ENCODE measurements around the gene PTPN1. TPM values are rescaled to one million over a fixed set of nuclear protein-coding genes. Genes with fewer than 3 reads are reported as not detected.

Gene PTPN1
- total and polyA plus RNA-seq, 10 of the 15 experiments (the other 5 are each of a cell fraction or from before 2014, with no cell fraction given), result 15.9 to 74.7 (median 43.9) TPM

GRCh38 chr20:50469176-50469723 lies 40.9 kb upstream of the PTPN1 start:
- POLR2A ChIA-PET, result no interaction called here
- SMC1A ChIA-PET (ENCODE audit: uncharacterized antibody, unreplicated experiment), result interaction anchor here (1.3 to 95.1 kb wide), 3 partner anchors 77 to 283 kb away, joined by 3 to 2799 read pairs (median 3); partner anchors contain the start of gene PTPN1
- in situ Hi-C loops (cut with MboI), result no loop called here
- DNase-seq (ENCODE audit: low read depth, low spot score) (no peak), FAIRE-seq (no peak), ATAC-seq (no peak)
- WGBS (ENCODE audit: insufficient coverage, insufficient replicate concordance, low lambda C conversion rate, missing lambda C conversion rate), result 72% methylated on average over 4 of the region's 4 CpGs
- Histone ChIP-seq H3K27me3 (replicated peaks in 1 of 2; ENCODE audit: control insufficient read depth in 2 of 2, insufficient read depth in 2 of 2, low read length in 1 of 2) (no peaks in the 10 kb centered on the region), H3K4me1 (ENCODE audit: control insufficient read depth, insufficient read depth, low read length) (peaks cover 9% of the 10 kb centered on the region), H3K36me3 (ENCODE audit: control insufficient read depth in 2 of 2, insufficient read depth in 2 of 2, low read length in 1 of 2) (no peaks in the 10 kb centered on the region), H3K27ac (ENCODE audit: control insufficient read depth, insufficient read depth) (no peak overlapping the region), H4K20me1 (ENCODE audit: control insufficient read depth, insufficient read depth) (no peaks in the 10 kb centered on the region), H3K9me3 (replicated peaks; ENCODE audit: control insufficient read depth, insufficient read depth, low read length) (no peaks in the 10 kb centered on the region), H3K79me2 (ENCODE audit: control insufficient read depth, insufficient read depth, low read length) (no peaks in the 10 kb centered on the region), H3K4me2 (ENCODE audit: control insufficient read depth, insufficient read depth) (no peak overlapping the region), H3K4me3 (no peak overlapping the region), H2AFZ (ENCODE audit: control insufficient read depth, low read depth, low read length) (no peak overlapping the region), H3K9ac (ENCODE audit: control insufficient read depth, insufficient read depth, low read length) (no peak overlapping the region)
- intact Hi-C loops (cut with micrococcal nuclease; ENCODE audit: unreplicated experiment), result no loop called here
- RAD21 ChIA-PET (ENCODE audit: unreplicated experiment), result interaction anchor here (0.8 to 1.4 kb wide), 3 partner anchors 18 to 348 kb away, joined by 3 to 4 read pairs (median 3); no protein-coding TSS in a partner anchor
- CTCF ChIA-PET, result interaction anchor here (0.7 to 10.2 kb wide), 4 partner anchors 11 to 282 kb away, joined by 4 to 157 read pairs (median 10); partner anchors contain the start of gene CEBPB
- BruUV-seq (replicated peaks), result no TSS peak
- TF ChIP-seq PRDM15 (CRISPR knock-in tag; IDR thresholded peaks at IDR 0.05), result no peak
- TF ChIP-seq ZNF207 (IDR thresholded peaks at IDR 0.05; ENCODE audit: borderline replicate concordance), result no peak
- TF ChIP-seq CREB1 (IDR thresholded peaks at IDR 0.05; ENCODE audit: low read depth), result no peak
- no peak for TF ChIP-seq CBX3 (IDR thresholded peaks at IDR 0.05; ENCODE audit: borderline replicate concordance, low read depth)
- no peak for TF ChIP-seq CBX5 (IDR thresholded peaks at IDR 0.05; ENCODE audit: low read depth)
- no peak for TF ChIP-seq CHD1 (IDR thresholded peaks at IDR 0.05; ENCODE audit: low read depth, low read length)
- no peak for TF ChIP-seq MTA3 (IDR thresholded peaks at IDR 0.05; ENCODE audit: borderline replicate concordance, low read length)
- no peak for TF ChIP-seq BCLAF1 (IDR thresholded peaks at IDR 0.05)
- no peak for TF ChIP-seq ELK1 (IDR thresholded peaks at IDR 0.05; ENCODE audit: low read depth, low read length)
- TF ChIP-seq MYB (IDR thresholded peaks at IDR 0.05; ENCODE audit: borderline replicate concordance, low read depth, low read length), result no peak
- TF ChIP-seq NR2C2 (IDR thresholded peaks at IDR 0.05; ENCODE audit: borderline replicate concordance, control insufficient read depth, insufficient read length, low read depth), result no peak
- TF ChIP-seq TAF1 (IDR thresholded peaks at IDR 0.05; ENCODE audit: borderline replicate concordance, low read depth, low read length), result no peak
- TF ChIP-seq EGR1 (IDR thresholded peaks at IDR 0.05; ENCODE audit: borderline replicate concordance in 1 of 2, low read depth in 2 of 2, low read length in 2 of 2), result no peak
- TF ChIP-seq JUND (IDR thresholded peaks at IDR 0.05; ENCODE audit: low read depth, low read length), result no peak

Data from GM12878 (cell line).